ACHN (cell line): ENCODE measurements around the gene RASGRP1.

Source experiments
- DNase-seq: peaks from one replicate; pipeline ENCODE4 v3.0.0-alpha.2; 2015
- in situ Hi-C: cut with HindIII; loops from 2 replicates; pipeline ENCODE4 v1.10.0; 2017; ENCODE audit warnings: low sequenced_read_pairs, low pct_ligation_motif_present, low pct_unique_long_range_greater_than_20kb

RASGRP1 gene

DNA sequence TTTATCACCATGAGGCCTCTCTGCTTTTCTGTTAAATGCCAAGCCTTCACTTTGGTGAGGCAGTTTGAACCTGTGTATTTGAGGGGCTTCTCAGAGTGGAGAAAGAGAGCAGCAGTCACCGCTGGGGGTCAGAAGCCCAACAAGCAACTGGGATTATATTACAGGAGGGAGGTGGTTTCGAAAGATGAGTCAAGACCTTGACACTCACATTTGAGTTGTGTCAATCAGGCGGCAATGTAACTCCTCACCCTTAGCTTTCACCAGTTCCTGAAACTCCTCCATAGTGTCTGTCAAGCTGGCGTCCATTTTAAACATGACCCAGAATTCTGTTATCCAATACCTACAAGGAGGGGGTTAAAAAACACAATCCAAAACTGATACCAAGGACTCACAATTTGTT lies 46.5 kb downstream of the RASGRP1 start:
- no peak for DNase-seq
- in situ Hi-C loops, result no loop called here

DNA sequence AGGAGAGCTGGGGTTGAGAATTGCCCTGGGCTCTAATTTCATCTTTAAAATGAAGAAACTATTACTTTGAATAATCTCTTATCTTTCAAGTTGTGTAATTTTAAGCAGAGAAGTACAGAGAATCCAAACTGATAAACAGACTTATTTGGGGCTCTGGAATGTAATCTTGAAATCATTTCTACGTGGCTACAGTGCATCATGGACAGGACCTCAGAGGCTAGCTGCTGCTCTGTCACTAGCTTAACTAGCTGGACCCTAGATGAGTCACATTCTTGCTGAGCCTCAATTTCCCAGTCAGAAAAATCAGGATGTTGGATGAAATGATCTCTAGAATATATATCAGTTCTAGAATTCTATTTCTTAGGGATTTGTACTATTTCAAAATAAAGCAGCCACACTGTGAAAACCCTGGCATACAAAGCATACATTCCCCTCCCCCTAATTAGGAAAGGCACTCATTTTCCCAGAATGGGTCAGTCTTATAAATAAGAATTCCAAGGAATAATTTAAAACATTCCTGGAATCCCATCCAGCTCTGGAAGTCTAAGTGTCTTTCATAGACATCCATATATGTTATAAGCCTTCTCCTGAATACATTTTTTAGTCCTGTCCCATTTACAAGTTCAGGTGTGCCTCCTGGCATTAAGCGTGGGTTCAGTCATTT lies 47.2 kb downstream of the RASGRP1 start:
- DNase-seq, result no peak
- in situ Hi-C loops, result no loop called here

DNA sequence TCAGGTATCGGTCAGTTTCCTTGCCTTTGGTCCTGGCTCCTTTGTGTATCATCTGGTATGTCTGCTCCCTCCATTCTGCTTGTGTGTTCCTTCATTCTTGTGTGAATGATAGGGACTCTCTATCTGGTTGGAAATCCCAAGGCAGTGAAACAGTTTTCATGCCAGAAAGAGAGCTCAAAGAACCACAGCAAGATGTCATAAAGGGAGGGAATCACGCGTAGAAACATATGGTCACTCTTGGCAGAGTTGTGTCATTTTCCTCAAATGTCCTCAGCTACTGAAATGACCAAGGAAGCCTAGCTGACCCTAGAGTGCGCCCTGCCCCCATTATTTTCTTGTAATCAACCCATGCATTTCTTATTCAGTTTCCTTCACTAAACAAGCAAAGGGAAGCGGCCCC lies 48.0 kb downstream of the RASGRP1 start:
- no peak for DNase-seq
- in situ Hi-C loops, result no loop called here

DNA sequence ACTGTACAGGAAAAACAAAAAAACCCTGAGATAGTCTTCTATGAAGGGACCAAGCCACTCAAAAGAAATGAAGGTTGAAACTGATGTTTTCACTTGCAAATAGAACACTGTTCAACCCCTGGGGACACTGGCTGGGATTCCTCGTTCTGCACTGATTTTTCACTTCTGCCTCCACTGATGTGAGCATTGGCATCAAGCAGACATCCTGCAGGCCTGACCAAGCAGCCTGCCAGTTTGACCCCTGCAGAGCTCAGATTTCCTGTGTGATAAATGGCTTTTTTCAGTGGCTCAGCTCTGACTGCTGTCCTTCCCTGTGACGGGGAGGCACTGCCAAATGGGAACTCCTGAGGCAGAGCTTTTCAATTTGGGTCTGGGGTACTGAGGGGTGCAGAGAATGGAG lies 50.0 kb downstream of the RASGRP1 start:
- in situ Hi-C loops, result no loop called here
- no peak for DNase-seq

DNA sequence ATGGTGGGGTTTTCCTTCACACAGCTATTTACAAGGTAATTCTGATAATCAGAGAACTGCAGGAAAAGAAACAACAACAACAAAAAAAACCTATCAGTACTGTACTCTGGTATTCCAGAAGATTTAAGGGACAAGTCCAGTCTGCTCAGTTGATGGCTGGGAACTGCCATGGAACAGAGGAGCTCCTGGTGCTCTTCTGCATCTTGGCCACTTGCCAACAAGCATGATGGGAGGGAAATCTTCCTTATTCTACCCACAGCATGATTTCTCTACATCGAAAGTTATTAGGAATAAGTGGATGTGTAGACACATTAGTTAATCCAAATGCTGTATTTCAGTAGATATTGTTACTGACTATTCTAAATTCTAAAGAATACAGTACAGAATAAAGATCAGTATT lies 51.7 kb downstream of the RASGRP1 start:
- in situ Hi-C loops, result no loop called here
- no peak for DNase-seq

DNA sequence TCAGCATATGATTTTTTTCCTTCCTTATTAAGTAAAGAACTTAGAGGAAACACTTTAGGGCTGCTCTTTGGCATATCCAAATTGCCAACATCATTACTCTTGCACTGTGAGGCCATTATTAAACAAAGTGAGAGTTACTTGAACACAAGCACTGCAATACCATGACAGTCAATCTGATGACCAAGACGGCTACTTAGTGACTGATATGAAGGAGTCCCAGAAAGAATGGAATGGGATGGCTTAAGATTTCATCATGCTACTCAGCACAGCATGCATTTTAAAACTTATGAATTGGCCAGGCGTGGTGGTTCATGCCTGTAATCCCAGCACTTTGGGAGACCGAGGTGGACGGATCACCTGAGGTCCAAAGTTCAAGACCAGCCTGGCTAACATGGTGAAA lies 55.5 kb downstream of the RASGRP1 start:
- in situ Hi-C loops, result no loop called here
- DNase-seq, result no peak

DNA sequence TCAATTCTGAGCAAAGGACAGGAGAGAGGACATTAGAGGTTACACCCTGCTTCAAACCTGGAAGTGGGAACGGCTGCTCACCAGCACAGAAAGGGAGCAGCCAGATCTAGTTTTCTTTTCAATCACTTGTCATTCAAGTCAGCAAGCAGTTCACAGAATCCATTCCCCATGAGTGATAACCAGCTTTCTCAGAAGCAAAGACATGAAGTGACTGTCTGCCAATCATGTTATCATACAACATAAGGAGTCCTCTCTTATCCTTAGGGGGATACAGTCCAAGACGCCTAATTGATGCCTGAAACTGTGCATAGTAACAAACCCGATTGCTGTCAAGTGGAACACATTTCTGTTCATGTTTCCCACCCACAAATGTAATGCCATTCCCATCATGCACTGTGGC lies 56.0 kb downstream of the RASGRP1 start:
- in situ Hi-C loops, result no loop called here

DNA sequence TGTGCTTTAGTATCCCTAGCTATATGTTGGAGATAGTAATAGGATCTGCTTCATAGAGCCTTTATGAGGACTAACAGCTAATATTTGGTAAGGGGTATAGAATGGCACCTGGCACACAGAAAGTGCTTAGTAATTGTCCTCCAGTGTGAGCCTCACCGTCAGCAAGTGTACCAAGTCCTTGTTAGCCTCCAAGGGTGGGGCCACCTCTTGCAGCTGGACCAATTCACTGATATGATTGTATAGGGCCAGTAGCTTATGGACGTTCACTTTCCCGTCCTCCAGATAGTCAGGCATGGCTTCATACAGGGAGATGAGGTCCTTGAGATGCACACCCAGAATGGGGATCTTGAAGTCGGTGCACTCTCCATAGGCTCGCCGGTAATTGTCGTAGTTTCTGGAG lies 57.0 kb downstream of the RASGRP1 start:
- DNase-seq, result no peak
- in situ Hi-C loops, result no loop called here

More for the DNA sequence above, 56.0 kb downstream of the RASGRP1 start:
- DNase-seq, result no peak

DNA sequence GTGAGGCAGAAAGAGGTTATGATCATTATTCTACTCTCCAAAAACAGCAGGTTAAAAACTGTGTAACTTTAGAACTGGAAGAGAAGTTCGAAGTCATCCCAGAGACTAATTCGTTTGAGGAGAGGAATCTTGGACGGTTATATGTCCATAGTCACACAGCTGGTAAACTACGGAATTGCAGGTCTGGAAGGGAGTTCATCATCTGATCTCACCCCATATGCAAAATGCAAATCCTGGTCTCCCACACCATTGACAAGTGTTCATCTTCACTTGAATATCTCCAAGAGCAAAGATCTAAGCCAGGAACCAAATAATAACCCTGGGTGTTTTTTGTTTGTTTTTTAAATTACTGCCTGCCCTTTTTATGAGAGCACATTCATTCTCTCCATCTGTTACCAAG lies 57.6 kb downstream of the RASGRP1 start:
- DNase-seq, result no peak
- in situ Hi-C loops, result no loop called here

DNA sequence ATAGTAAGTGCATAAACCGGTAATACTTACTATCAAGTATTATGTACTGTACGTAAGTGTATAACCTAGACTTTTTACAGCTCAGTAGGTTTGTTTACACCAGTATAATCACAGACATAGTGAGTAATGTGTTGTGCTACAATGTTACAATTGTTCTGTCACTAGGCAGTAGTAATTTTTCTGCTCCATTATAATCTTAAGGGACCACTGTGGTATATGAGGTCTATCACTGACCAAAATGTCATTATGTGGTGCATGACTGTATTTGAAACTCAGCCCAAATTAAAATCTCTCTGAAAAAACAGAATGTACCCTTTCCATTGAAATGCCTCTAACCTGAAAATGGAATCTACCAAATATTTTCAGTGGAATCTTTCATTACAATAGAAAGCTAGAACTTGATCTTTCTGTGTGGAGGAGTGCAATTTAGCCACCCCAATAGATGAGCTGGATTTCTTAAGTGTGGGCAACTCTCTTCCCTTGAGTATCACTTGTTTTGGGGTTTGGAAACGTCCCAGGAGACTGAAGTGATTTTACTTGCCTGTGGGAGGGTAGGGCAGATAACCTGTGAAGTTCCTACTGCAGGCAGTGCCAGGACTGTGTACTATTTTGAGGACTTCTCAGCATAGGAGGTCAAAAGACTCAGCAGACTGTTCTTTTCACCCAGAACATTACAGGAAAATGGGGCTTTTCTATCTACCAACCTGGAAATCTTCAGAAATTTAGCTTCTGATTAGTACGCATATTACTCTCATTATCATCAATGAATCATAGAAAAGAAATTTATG lies 59.7 kb downstream of the RASGRP1 start:
- in situ Hi-C loops, result no loop called here
- DNase-seq, result no peak

DNA sequence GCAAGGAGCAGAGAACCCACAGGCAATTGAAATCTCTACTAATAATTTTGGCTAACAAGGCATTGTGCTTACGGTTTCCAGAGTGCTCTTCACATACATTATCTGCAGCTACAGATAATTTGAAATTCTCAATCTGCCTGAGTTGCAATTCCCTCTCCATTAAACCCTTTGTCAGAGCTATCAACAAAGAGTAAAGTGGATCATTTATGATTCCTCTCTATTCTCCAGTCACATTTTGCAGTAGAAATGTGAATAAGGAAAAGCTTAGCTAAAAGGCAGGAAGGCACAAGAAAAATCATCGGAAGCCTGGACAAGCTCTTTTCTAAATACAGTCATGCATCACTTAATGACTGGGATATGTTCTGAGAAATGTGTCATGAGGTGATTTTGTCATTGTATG lies 61.1 kb downstream of the RASGRP1 start:
- no peak for DNase-seq
- in situ Hi-C loops, result no loop called here

DNA sequence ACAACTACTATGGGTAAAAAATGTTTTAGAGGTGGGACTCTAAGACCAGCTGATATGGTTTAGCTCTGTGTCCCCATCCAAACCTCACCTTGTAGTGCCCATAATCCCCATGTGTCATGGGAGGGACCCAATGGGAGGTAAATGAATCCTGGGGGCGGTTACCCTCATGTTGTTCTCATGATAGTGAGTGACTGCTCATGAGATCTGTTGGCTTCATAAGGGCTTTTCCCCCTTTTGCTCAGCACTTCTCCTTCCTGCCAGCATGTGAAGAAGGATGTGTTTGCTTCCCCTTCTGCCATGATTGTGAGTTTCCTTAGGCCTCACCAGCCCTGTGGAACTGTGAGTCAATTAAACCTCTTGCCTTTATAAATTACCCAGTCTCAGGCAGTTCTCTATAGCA lies 65.0 kb downstream of the RASGRP1 start:
- in situ Hi-C loops, result no loop called here
- DNase-seq, result no peak

DNA sequence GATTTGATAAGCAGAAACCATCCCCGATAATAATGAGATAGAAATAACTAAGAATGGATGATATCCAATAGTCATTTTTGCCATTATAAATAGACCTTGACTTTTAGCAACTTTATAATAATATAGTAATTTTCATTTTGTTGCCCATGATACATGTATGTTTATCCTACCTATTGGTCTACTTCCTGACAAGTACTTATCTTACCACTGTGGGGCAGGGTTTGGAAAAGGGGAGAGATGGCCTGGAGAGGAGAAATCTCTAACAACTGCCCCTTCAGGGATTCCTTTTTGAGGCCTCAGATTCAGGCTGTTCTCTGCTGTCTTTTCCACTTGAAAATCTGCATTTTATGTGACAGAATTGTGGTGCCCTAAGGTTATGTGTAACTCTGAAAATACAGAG lies 68.5 kb downstream of the RASGRP1 start:
- in situ Hi-C loops, result no loop called here
- DNase-seq, result no peak

DNA sequence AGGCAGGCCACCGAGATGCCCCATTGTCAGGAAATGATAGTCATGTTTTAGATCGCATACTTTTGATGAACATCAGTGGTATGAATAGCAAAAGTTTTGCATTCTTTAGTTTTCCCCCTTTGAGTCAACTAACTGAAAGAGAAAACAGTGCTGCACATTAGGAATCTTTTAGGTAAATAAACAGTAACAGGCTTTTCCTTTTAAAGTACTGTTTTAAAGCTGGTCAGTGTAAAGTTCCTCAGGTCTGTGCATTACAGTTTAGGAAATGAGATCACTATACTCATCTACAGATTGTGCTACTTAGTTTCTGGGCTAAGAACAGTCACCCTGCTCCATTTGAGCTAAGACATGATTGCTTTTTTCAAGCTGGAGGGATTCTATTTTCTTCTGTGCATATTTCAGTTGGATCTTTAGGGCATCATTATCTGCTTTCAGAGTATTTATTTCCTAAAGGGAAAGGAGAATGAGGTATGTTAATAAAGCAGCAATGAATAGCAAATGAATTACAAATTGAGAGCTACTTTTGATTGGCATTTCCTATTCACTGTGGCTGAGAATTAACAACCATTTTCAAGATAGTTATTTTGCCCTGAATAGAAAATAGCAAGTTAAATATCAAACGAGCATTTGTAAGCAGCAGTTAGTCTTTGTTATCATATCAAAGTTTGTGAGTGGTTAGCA lies 74.2 kb downstream of the RASGRP1 start:
- no peak for DNase-seq
- in situ Hi-C loops, result no loop called here

DNA sequence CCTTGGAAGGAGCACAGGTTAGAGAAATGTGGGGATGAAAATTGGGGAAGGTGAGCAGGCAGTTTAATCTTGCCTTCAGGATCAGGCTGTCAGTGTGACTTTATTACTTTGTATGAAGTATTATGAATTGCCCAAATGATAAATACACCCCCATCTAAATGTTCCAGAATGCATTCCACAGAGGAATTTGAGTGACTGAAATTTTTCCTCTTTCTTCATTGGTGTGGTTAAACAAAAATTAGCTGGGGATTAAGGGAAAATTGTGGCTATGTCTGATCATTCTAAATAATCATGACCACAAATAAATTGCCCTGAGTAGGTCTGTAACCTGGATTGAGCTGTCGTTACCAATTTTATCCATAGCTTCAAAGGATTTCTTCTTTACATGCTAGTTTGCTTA lies 77.2 kb downstream of the RASGRP1 start:
- no peak for DNase-seq
- in situ Hi-C loops, result no loop called here

DNA sequence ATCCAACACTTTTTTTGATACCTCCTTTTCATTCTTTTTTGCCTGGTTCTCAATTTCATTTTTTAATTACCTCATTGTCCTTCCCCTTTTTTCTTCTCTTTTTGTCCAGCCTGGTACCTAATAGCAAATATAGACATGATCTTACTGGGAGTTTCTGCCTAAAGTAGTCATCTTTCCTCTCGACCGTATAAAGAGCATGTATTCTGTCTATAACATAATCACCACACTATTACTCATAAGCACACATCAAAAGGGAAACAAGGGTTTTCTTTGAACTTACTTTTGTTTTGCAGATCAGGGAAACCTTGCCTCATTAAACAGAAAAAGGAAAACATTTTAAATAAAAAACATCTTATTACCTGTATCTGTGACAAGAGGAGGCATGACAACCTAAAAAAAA lies 77.7 kb downstream of the RASGRP1 start:
- in situ Hi-C loops, result no loop called here
- DNase-seq, result no peak

DNA sequence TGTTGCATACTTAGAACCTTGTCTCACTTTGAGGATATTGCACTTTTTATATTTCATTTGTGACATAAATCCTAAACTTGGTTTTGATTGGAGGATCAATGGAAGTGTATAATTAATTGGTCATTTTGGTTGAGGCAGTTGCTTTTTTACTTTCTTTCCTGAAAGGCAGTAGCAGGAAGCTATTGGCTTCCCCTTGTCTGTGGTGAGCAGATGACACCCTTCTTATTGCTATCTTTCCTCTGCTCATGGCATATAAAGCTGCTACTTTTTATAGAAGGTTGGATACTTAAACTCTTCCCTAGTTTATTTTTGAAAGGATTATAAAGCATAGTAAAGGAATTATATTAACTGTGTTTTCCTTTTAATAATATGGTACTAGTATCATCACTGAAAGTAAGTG lies 82.0 kb downstream of the RASGRP1 start:
- in situ Hi-C loops, result no loop called here

DNA sequence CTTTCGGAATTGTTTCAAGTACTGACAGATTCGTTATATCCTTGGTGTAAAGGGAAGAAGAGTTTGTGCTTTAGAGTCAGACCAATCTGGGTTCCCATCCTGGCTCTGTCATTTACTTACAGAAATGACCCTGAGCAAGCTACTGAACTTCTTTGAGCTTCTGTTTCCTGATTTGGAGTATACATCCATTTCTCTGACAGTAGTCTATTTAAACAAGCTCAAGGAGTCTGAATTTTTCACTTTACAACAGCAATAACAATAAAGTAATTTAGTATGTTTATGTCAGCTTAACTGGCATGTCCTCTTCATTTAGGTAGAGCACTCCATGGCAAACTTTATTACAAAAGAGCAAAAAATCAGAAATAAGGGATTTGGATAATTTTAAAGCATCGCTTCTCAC lies 82.9 kb downstream of the RASGRP1 start:
- in situ Hi-C loops, result no loop called here
- DNase-seq, result no peak

More for the DNA sequence above, 82.0 kb downstream of the RASGRP1 start:
- no peak for DNase-seq

DNA sequence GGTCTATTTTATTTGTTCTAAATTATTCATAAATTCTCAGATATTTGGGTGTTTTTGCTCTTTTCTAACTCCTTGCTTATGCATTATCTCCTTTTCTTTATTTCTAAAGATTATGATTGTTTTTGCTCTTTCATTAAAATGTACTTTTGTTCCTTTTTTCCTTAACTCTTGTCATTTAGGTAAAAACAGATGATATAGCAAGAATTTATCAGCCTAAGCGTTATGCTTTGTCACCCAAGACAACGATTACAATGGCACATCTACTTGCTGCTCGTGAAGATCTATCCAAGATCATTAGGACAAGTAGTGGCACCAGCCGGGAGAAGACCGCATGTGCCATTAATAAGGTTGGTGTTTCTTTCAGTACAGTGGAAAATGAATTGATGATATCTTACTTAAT lies 83.5 kb downstream of the RASGRP1 start:
- DNase-seq, result no peak
- in situ Hi-C loops, result no loop called here

DNA sequence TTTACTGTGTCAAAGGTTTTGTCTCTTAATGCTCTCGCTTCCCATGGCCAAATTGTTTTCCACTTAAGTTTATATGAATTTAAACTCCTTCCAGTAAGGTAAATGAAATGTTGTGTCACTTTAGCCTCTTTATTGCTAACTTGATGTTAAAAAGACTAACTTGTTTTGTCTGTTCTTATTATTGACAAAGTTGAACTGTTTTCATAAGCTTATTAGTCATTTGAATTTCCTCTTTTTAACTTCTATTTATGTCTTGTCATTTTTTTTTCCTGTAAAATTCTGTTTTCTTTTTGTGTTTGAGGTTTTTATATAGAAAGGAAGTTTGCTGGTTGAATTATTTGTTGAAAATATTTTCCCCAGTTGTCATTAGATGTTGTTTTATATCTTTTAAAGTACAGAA lies 84.9 kb downstream of the RASGRP1 start:
- in situ Hi-C loops, result no loop called here
- no peak for DNase-seq
